ENCODE results near the gene TMEM63A.

DNA sequence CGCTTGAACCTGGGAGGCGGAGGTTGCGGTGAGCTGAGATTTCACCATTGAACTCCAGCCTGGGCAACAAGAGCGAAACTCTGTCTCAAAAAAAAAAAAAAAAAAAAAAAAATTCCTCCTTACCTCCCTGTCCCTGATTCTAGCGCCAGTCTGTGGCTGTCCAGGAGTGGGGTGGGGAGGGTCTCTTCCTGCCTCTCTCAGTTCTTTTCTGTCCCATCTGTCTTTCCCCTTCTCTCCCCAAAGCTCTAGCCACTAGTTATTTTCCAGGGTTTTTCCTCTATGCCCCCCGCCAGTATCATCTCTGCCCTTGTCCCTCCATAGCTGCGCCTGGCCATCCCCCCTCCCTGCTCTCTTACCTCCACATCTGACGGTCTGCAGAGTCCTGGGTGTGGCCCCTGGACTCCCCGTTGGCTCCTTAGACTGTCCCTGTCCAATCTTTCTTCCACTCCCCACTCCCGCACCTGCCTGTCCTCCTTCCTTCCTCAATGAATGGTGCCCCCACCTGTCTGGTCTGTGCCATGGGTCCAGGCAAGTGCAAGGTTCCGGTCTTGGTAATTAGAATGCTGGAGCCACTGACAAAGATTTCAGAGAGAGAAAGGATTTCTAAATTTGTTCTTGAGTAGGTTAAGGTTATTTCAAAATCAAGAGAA is 1.6 kb upstream of the TMEM63A start:
- TF ChIP-seq, protein P1, sequence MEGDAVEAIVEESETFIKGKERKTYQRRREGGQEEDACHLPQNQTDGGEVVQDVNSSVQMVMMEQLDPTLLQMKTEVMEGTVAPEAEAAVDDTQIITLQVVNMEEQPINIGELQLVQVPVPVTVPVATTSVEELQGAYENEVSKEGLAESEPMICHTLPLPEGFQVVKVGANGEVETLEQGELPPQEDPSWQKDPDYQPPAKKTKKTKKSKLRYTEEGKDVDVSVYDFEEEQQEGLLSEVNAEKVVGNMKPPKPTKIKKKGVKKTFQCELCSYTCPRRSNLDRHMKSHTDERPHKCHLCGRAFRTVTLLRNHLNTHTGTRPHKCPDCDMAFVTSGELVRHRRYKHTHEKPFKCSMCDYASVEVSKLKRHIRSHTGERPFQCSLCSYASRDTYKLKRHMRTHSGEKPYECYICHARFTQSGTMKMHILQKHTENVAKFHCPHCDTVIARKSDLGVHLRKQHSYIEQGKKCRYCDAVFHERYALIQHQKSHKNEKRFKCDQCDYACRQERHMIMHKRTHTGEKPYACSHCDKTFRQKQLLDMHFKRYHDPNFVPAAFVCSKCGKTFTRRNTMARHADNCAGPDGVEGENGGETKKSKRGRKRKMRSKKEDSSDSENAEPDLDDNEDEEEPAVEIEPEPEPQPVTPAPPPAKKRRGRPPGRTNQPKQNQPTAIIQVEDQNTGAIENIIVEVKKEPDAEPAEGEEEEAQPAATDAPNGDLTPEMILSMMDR (IDR thresholded peaks at IDR 0.05; ENCODE audit: insufficient read depth, low read length, poor library complexity, severe bottlenecking): no peak
- TF ChIP-seq EZH2phosphoT487 (conservative IDR thresholded peaks at IDR 0.05; ENCODE audit: low read length): no peak

Measured in SU-DHL-6 (cell line).